ENCODE measurements around the gene TBC1D14. TPM values are rescaled to one million over a fixed set of nuclear protein-coding genes. Genes with fewer than 3 reads are reported as not detected.

Gene TBC1D14
- total RNA-seq, 1 experiment from 2014 or later = 54.0 TPM

- TF ChIP-seq CTCF (IDR thresholded peaks at IDR 0.05; ENCODE audit: insufficient read depth in 1 of 2, low read depth in 1 of 2, low read length in 1 of 2, severe bottlenecking in 1 of 2, unreplicated experiment in 1 of 2) = no peak
- H3K9me3 ChIP-seq = no peaks in the 10 kb centered on the region
- peaks cover 3% of the 10 kb centered on the region; the same call in 1 of the 2 replicates for H3K4me1 ChIP-seq
- no peaks in the 10 kb centered on the region for H3K36me3 ChIP-seq (ENCODE audit: control insufficient read depth, insufficient read depth, low read length)
- H3K27me3 Mint-ChIP-seq (ENCODE audit: insufficient read depth, unreplicated experiment) = no peaks in the 10 kb centered on the region
- peaks cover 8% of the 10 kb centered on the region for H3K4me1 Mint-ChIP-seq (ENCODE audit: low read depth, unreplicated experiment)
- H3K4me3 ChIP-seq (ENCODE audit: low read depth, low read length) = no peak overlapping the region
- DNase-seq = no peak
- BruUV-seq (replicated peaks) = no TSS peak
- peaks cover 7% of the 10 kb centered on the region for H3K36me3 Mint-ChIP-seq (ENCODE audit: insufficient read depth, unreplicated experiment)
- ChIA-PET POLR2A (no interaction called here), CTCF (interaction anchor here (0.9 to 3.7 kb wide), 3 partner anchors 10 to 100 kb away, joined by 3 to 39 read pairs (median 6); a partner anchor contains a TSS)
- H3K9me3 Mint-ChIP-seq (ENCODE audit: unreplicated experiment) = no peaks in the 10 kb centered on the region
- no peaks in the 10 kb centered on the region for H3K27me3 ChIP-seq (replicated peaks; ENCODE audit: control insufficient read depth, insufficient read depth, low read length)
- intact Hi-C loops (cut with micrococcal nuclease; ENCODE audit: unreplicated experiment) = loop anchor here (5.0 kb wide), 1 partner anchor 181 kb away; no protein-coding TSS in a partner anchor
- H3K27ac Mint-ChIP-seq (ENCODE audit: unreplicated experiment) = no peak overlapping the region
- no peak overlapping the region for H3K4me3 Mint-ChIP-seq (ENCODE audit: unreplicated experiment)
Measured at GRCh38 chr4:7073059-7073458, 163.4 kb downstream of the TBC1D14 start.

GRCh38 chr4:7073526-7074390, 164.1 kb downstream of the TBC1D14 start:
- no peaks in the 10 kb centered on the region for H3K27me3 ChIP-seq (replicated peaks; ENCODE audit: control insufficient read depth, insufficient read depth, low read length)
- ChIA-PET CTCF (interaction anchor here (0.9 to 3.7 kb wide), 3 partner anchors 10 to 100 kb away, joined by 3 to 39 read pairs (median 6); a partner anchor contains a TSS), POLR2A (no interaction called here)
- no peaks in the 10 kb centered on the region for H3K36me3 ChIP-seq (ENCODE audit: control insufficient read depth, insufficient read depth, low read length)
- peaks cover 3% of the 10 kb centered on the region; the same call in 1 of the 2 replicates for H3K4me1 ChIP-seq
- peak; percentile 80 to 82 for DNase-seq
- no peak overlapping the region for H3K4me3 ChIP-seq (ENCODE audit: low read depth, low read length)
- H3K9me3 ChIP-seq = no peaks in the 10 kb centered on the region
- no peak for TF ChIP-seq CTCF (IDR thresholded peaks at IDR 0.05; ENCODE audit: insufficient read depth in 1 of 2, low read depth in 1 of 2, low read length in 1 of 2, severe bottlenecking in 1 of 2, unreplicated experiment in 1 of 2)
- Mint-ChIP-seq H3K27ac (ENCODE audit: unreplicated experiment) (no peak overlapping the region), H3K27me3 (ENCODE audit: insufficient read depth, unreplicated experiment) (no peaks in the 10 kb centered on the region), H3K9me3 (ENCODE audit: unreplicated experiment) (no peaks in the 10 kb centered on the region), H3K4me3 (ENCODE audit: unreplicated experiment) (no peak overlapping the region), H3K36me3 (ENCODE audit: insufficient read depth, unreplicated experiment) (no peaks in the 10 kb centered on the region), H3K4me1 (ENCODE audit: low read depth, unreplicated experiment) (peaks cover 8% of the 10 kb centered on the region)
- BruUV-seq (replicated peaks) = no TSS peak
- intact Hi-C loops (cut with micrococcal nuclease; ENCODE audit: unreplicated experiment) = loop anchor here (5.0 kb wide), 1 partner anchor 181 kb away; no protein-coding TSS in a partner anchor

- peaks cover 8% of the 10 kb centered on the region for H3K4me1 Mint-ChIP-seq (ENCODE audit: low read depth, unreplicated experiment)
- TF ChIP-seq CTCF (IDR thresholded peaks at IDR 0.05; ENCODE audit: insufficient read depth in 1 of 2, low read depth in 1 of 2, low read length in 1 of 2, severe bottlenecking in 1 of 2, unreplicated experiment in 1 of 2) = no peak
- H3K27me3 ChIP-seq (replicated peaks; ENCODE audit: control insufficient read depth, insufficient read depth, low read length) = no peaks in the 10 kb centered on the region
- H3K36me3 Mint-ChIP-seq (ENCODE audit: insufficient read depth, unreplicated experiment) = no peaks in the 10 kb centered on the region
- no TSS peak for BruUV-seq (replicated peaks)
- no peaks in the 10 kb centered on the region for H3K9me3 ChIP-seq
- H3K9me3 Mint-ChIP-seq (ENCODE audit: unreplicated experiment) = peaks cover 4% of the 10 kb centered on the region
- no peak overlapping the region for H3K4me3 ChIP-seq (ENCODE audit: low read depth, low read length)
- no peaks in the 10 kb centered on the region for H3K36me3 ChIP-seq (ENCODE audit: control insufficient read depth, insufficient read depth, low read length)
- H3K4me1 ChIP-seq = no peaks in the 10 kb centered on the region
- DNase-seq = no peak
- POLR2A ChIA-PET = no interaction called here
- H3K27ac Mint-ChIP-seq (ENCODE audit: unreplicated experiment) = no peak overlapping the region
- intact Hi-C loops (cut with micrococcal nuclease; ENCODE audit: unreplicated experiment) = loop anchor here (5.0 kb wide), 1 partner anchor 182 kb away; no protein-coding TSS in a partner anchor
- no peaks in the 10 kb centered on the region for H3K27me3 Mint-ChIP-seq (ENCODE audit: insufficient read depth, unreplicated experiment)
- H3K4me3 Mint-ChIP-seq (ENCODE audit: unreplicated experiment) = no peak overlapping the region
- CTCF ChIA-PET = interaction anchor here (0.7 to 1.6 kb wide), 2 partner anchors 30 to 101 kb away, joined by 3 read pairs; no protein-coding TSS in a partner anchor
Measured at GRCh38 chr4:7074426-7074825, 164.8 kb downstream of the TBC1D14 start.
